NCI-H2196 (cell line): Measurements from ENCODE around the gene KCNQ5.
A peak's percentile ranks its signal among the peaks of the same experiment; 100 is the strongest.
"Not testable (repeated sequence)": the region's sequence is repeated elsewhere in the genome, so short reads cannot be mapped to it uniquely, and the experiment has no call there.

ENCODE experiments used
- DNase-seq: peaks from one replicate; lab custom pipeline; 2025; ENCODE audit not compliant: unreplicated experiment; lab: John Stamatoyannopoulos, UW

Gene KCNQ5

GRCh38 chr6:72946774-72947173 lies 324.9 kb downstream of the KCNQ5 start:
- DNase-seq: no peak

DNA sequence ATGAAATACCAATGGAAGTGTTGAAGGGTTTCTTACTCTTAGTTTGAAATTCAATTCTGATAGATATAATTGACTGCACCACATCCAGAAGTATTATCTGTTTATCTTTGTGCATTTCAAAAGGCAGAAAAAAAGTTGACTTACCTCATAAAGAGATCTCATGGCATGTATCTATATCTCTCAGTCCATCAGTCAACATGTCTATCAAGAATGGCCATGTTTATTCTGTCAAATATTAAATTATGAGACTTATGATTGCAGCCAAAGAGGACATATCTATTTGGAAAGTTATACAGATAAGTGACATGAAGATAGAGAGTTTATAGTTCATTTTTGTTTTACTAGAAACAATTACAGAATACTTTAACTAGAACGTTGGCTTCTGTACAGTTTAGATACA lies 325.7 kb downstream of the KCNQ5 start:
- DNase-seq: no peak

DNA sequence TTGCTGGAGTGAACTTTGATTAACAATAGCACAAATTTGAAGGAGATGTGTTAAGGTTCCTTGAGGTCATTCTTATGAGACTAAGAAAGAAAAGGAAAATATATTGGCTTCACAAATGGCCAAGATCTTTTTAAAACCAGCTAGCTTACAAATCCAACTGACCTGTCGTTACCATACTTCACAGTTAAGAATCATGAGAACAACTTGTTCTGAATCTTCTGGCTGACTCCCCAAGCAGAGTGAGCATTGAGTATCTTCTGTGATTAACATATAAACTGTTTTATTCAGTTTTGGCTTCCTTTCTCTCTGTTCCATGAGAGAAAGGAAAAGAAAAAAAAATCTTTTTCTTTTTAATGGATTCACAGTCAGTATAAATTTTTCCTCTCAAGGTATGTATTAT lies 326.3 kb downstream of the KCNQ5 start:
- DNase-seq: no peak

- DNase-seq: no peak
Observed at GRCh38 chr6:72950114-72950860, 328.4 kb downstream of the KCNQ5 start.

- DNase-seq: no peak
Observed at GRCh38 chr6:72952808-72953630, 331.2 kb downstream of the KCNQ5 start.

DNA sequence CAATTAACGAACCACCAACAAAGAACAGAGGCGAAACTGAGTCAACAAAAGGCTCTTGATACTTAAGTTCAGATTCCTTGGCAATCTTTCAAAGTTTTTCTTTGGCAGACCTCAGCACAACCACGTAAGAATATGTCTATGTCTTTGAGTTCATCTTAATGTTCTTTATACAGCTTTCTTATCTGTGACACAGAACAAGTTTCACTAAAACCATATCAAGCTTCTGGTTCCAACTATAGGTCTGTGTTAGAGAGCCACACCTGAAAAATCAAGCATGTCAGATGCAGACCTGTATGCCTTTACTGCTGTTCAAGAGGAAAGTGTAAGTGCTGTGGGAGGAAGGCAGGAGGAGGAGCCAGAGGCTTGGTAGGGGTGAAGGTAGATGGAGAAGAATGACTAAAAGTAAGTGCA lies 332.1 kb downstream of the KCNQ5 start:
- DNase-seq: no peak

- DNase-seq: no peak
Observed at GRCh38 chr6:72954716-72955115, 332.9 kb downstream of the KCNQ5 start.

DNA sequence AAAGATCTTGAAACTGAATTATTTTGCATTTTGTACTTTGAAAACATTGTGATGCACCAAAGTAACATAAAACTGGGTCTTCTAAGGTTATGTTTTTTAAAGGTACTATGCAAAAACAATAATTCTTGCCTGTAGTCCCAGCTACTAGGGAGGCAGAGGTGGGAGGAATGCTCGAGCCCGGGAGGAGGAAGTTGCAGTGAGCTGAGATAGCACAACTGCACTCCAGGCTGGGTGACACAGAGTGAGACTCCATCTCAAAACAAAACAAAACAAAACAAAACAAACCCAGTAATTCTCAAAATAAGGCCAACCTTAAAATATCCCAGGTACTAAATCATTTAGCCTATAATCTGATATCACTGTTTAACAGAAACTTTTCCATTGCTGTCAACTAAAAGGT lies 333.8 kb downstream of the KCNQ5 start:
- DNase-seq: no peak

GRCh38 chr6:72956272-72956671 lies 334.4 kb downstream of the KCNQ5 start:
- no peak for DNase-seq

DNA sequence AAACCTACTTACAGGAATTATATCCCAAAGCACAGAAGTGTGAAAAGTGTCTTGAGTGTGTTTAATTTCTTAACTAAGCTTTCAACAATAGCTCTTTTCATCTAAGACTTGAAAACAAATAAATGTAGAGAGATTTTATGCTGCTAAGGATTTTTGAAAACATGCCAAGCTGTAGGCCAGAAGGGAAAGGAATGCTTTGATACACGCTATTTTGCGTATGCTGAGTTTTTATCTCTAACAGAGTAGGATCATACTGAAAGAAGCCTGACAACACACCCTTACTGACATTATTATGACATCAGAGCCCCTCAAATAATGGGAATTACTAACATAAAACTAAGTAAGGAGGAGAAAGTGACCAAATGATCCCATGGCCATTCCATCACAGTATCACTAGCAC lies 338.0 kb downstream of the KCNQ5 start:
- DNase-seq: no peak

- no peak for DNase-seq
Observed at GRCh38 chr6:72963946-72964345, 342.1 kb downstream of the KCNQ5 start.

GRCh38 chr6:72966628-72967280 lies 344.9 kb downstream of the KCNQ5 start:
- DNase-seq: no peak

DNA sequence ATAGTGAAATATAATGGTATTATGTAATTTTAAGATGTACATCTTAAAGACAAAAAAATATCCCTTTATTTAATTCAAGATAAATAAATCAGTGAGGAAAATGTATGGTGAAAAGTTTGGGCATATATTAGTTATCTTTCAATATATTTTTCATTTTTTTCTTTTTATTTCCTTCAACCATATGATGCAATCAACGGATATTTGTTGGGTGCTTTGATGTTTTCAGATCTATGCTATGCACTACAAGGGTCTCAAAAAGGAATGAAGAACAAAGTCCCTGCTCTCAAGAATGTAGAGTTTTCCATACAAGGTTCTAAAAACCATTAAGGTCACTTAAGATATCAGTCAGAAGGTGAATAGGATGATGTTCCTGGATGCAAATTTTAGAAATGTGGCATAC lies 345.5 kb downstream of the KCNQ5 start:
- no peak for DNase-seq

GRCh38 chr6:72968704-72969103 lies 346.8 kb downstream of the KCNQ5 start:
- peak; percentile 16 for DNase-seq

DNA sequence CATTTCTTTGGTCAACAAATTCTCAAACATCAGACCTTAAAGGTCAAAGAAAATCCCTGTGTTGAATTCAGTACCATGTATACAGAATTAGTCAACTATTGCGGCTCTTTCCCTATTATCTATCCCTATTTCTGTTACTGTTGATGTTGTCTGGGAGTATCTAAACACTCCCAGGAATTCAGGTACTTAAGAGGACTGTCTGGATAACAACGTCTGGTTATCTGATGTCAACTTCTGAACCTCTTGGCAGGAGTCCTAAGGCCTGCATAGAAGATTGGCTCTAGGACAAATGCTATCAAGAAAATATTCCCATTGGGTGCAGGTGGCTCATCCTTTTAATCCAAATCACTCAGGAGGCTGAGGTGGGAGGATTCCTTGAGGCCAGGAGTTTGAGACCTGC lies 347.8 kb downstream of the KCNQ5 start:
- no peak for DNase-seq

- no peak for DNase-seq
Observed at GRCh38 chr6:72972579-72972978, 350.7 kb downstream of the KCNQ5 start.

DNA sequence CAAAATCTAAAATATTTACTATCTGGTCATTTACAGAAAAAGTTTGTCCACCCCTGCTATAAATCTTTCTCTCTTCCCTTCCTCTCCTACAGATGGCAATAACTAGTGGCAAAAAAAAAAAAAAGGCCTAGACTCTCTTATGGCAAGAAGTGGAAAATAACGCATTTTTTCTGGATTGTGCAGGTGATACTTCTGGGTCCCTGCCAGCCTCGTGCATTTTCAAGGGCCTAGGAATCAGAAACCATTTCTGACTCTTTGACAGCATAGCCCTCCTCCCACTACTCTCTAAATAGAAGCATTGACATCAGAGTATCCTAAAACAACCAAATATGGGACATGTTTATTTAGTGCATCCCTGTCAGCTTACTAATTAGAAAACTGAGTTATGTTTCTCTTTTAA lies 352.4 kb downstream of the KCNQ5 start:
- DNase-seq: peak; percentile 41

DNA sequence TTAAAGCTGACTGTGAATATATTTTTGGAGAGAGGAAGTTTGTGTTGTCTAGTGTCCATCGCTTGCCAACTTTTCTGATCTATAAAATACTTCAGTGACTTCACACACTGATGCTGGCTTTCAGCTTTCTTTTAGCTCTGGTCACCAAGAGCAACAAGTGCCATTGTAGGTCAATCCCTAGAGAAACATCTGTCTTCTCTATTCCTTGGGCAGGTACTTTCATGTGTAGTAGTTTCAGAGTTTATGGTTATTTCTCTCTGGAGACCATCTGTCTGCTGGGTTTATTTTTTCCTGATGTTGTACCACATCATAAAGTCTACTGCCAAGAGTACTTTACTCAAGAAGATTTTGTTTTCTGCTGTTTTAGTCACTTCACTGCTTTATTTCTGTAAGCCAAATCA lies 353.5 kb downstream of the KCNQ5 start:
- no peak for DNase-seq

GRCh38 chr6:72976484-72976883 lies 354.6 kb downstream of the KCNQ5 start:
- no peak for DNase-seq

DNA sequence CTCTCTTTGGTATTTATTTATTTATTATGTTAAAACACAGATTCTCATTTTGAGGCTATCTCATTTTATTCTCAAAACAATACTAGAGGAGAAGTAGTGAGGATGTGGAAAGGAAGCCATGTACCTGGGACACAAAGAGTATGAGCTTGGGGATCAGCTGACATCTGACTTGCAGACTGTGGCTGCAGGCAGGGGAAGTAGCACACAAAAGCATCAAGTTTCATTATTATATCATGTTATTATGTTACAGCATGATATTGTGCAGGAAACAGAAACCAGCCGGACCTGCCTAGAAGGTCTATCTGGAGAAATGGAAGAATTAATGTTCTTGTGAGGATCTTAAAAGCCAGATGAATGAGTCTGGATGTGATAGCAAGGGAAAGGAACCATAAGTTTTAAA lies 355.2 kb downstream of the KCNQ5 start:
- DNase-seq: no peak

DNA sequence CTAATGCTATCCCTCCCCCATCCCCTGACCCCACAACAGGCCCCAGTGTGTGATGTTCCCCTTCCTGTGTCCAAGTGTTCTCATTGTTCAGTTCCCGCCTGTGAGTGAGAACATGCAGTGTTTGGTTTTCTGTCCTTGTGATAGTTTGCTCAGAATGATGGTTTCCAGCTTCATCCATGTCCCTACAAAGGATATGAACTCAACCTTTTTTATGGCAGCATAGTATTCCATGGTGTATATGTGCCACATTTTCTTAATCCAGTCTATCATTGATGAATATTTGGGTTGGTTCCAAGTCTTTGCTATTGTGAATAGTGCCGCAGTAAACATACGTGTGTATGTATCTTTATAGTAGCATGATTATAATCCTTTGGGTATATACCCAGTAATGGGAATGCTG lies 356.9 kb downstream of the KCNQ5 start:
- DNase-seq: not testable (repeated sequence)
